PFSK-1 (cell line): ENCODE measurements around the gene PPP2R5C.

Source experiments
- FOXP2 ChIP-seq: optimal IDR thresholded peaks from 2 replicates; pipeline ENCODE3; 2011; ENCODE audit warnings: borderline replicate concordance, control low read depth, inconsistent platforms; ENCODE audit not compliant: insufficient read depth; ENCODE audit errors: extremely low read length, extremely low read depth
- POLR2AphosphoS5 ChIP-seq: IDR thresholded peaks from 2 replicates; pipeline ENCODE4 v1.6.1; 2012; ENCODE audit warnings: low read depth, mild to moderate bottlenecking, control low read depth, low read length, moderate library complexity
- SIN3A ChIP-seq: IDR thresholded peaks from 2 replicates; pipeline ENCODE4 v1.6.1; 2012; ENCODE audit warnings: mild to moderate bottlenecking, low read length, moderate library complexity, borderline replicate concordance; ENCODE audit not compliant: insufficient read depth
- TF ChIP-seq, protein P1 (sequence below), 2 experiments: IDR thresholded peaks; 2 replicates each; pipeline versions ENCODE4 v1.6.1 to v1.8.0; 2011 to 2012; ENCODE audit warnings: low read depth in 2 of 2, low read length in 2 of 2, control low read depth in 1 of 2, inconsistent platforms in 1 of 2, mild to moderate bottlenecking in 1 of 2, moderate library complexity in 1 of 2; ENCODE audit not compliant: insufficient read depth in 1 of 2

DNA sequence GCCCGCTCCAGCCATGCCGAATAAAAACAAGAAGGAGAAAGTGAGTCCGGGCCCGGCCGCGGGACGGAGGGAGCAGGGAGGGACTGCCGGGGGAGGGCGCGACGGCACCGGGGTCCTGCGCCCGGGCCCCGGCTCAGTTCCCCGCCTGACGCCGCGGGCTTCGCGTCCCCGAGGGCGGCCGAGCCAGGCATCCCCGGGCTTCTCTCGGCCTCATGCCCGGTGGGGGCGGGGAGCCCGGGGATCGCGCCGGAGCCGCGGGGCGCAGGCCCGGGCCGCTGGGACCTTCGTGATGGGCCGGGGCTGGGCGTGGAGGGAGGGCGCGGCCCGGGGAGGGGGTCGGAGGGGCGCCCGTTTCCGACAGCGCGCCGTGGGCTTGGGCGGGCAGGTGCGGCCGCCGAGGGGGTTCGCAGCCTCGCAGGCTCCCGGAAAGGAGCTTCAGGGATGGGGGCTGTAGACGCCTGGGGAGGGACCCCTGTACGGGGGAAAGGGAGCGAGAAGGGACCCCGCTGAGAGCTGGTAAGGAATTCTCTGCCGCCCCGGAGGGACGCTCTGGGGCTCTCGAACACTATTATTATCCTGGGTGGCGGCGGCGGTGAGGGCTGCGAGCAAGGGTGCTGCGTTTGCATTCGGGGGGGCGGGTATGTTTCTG, 496 bp downstream of the PPP2R5C start:
- TF ChIP-seq POLR2AphosphoS5, result no peak
- TF ChIP-seq SIN3A, result no peak
- TF ChIP-seq, protein P1, sequence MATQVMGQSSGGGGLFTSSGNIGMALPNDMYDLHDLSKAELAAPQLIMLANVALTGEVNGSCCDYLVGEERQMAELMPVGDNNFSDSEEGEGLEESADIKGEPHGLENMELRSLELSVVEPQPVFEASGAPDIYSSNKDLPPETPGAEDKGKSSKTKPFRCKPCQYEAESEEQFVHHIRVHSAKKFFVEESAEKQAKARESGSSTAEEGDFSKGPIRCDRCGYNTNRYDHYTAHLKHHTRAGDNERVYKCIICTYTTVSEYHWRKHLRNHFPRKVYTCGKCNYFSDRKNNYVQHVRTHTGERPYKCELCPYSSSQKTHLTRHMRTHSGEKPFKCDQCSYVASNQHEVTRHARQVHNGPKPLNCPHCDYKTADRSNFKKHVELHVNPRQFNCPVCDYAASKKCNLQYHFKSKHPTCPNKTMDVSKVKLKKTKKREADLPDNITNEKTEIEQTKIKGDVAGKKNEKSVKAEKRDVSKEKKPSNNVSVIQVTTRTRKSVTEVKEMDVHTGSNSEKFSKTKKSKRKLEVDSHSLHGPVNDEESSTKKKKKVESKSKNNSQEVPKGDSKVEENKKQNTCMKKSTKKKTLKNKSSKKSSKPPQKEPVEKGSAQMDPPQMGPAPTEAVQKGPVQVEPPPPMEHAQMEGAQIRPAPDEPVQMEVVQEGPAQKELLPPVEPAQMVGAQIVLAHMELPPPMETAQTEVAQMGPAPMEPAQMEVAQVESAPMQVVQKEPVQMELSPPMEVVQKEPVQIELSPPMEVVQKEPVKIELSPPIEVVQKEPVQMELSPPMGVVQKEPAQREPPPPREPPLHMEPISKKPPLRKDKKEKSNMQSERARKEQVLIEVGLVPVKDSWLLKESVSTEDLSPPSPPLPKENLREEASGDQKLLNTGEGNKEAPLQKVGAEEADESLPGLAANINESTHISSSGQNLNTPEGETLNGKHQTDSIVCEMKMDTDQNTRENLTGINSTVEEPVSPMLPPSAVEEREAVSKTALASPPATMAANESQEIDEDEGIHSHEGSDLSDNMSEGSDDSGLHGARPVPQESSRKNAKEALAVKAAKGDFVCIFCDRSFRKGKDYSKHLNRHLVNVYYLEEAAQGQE (IDR thresholded peaks at IDR 0.05; ENCODE audit: insufficient read depth in 1 of 2, low read depth in 2 of 2, low read length in 2 of 2), result no peak
- no peak for TF ChIP-seq FOXP2
